GM12878 (cell line): ENCODE measurements around the gene OLFM1. TPM values are rescaled to one million over a fixed set of nuclear protein-coding genes. Genes with fewer than 3 reads are reported as not detected.

Experiments used
- BCL11A ChIP-seq: IDR thresholded peaks from 2 replicates; pipeline ENCODE4 v1.6.1; 2011; ENCODE audit warnings: low read depth, low read length
- E4F1 ChIP-seq: fragments of 450-650 bp; IDR thresholded peaks from 2 replicates; pipeline ENCODE4 v1.6.1; 2018; ENCODE audit warnings: borderline replicate concordance, mild to moderate bottlenecking; ENCODE audit not compliant: partially characterized antibody
- EGR1 ChIP-seq, 2 experiments: IDR thresholded peaks; 1 replicate in 1 of 2; 2 replicates in 1 of 2; pipeline ENCODE4 v1.6.1; 2011 to 2012; ENCODE audit warnings: low read depth in 2 of 2, low read length in 2 of 2, borderline replicate concordance in 1 of 2, mild to moderate bottlenecking in 1 of 2, moderate library complexity in 1 of 2
- IRF3 ChIP-seq: fragments of 450-650 bp; IDR thresholded peaks from 2 replicates; pipeline ENCODE4 v1.6.1; 2014; ENCODE audit warnings: mild to moderate bottlenecking
- MTA3 ChIP-seq: IDR thresholded peaks from 2 replicates; pipeline ENCODE4 v1.6.1; 2012; ENCODE audit warnings: low read length, inconsistent platforms, borderline replicate concordance
- NFYA ChIP-seq: IDR thresholded peaks from 2 replicates; pipeline ENCODE4 v1.6.1; 2011; ENCODE audit warnings: low read depth, mild to moderate bottlenecking, low read length, improper control_type of control experiment, borderline replicate concordance
- NR2C2 ChIP-seq: IDR thresholded peaks from 2 replicates; pipeline ENCODE4 v1.6.1; 2011; ENCODE audit warnings: borderline replicate concordance, low read depth; ENCODE audit not compliant: control insufficient read depth, insufficient read length
- POLR2AphosphoS2 ChIP-seq: IDR thresholded peaks from 2 replicates; pipeline ENCODE4 v1.6.1; 2011; ENCODE audit warnings: low read depth, mild to moderate bottlenecking, low read length, improper control_type of control experiment, moderate library complexity
- RUNX3 ChIP-seq: IDR thresholded peaks from 2 replicates; pipeline ENCODE4 v1.6.1; 2012; ENCODE audit warnings: low read length, inconsistent platforms
- SIN3A ChIP-seq: IDR thresholded peaks from 2 replicates; pipeline ENCODE4 v1.6.1; 2012; ENCODE audit warnings: low read depth, low read length, improper control_type of control experiment
- SREBF1 ChIP-seq: IDR thresholded peaks from 2 replicates; pipeline ENCODE4 v1.6.1; 2012; ENCODE audit warnings: mild to moderate bottlenecking, low read length
- ZNF217 ChIP-seq: fragments of 450-650 bp; IDR thresholded peaks from 2 replicates; pipeline ENCODE4 v1.6.1; 2017; ENCODE audit warnings: antibody characterized with exemption, mild to moderate bottlenecking
- polyA plus RNA-seq, 11 experiments: library from polyadenylated mRNA; depleted of rRNA in 4 of 11; unstranded in 6 of 11; stranded (reverse) in 5 of 11; fragments of >200 nt; fragmentation: Nextera tagmentation in 4 of 11; fragmentation: Illumina TruSeq in 1 of 11; extraction: Ambion mirVana in 4 of 11; extraction: Trizol in 1 of 11; gene quantifications; 1 replicate in 1 of 11; 2 replicates in 10 of 11; pipeline versions ENCODE4 v1.2.1 to v1.2.3, GENCODE V29; 2011 to 2016; ENCODE audit warnings: inconsistent platforms in 2 of 11, missing spikeins in 2 of 11, low read depth in 1 of 11
- total RNA-seq, 4 experiments: library from RNA; depleted of rRNA in 3 of 4; stranded (reverse); fragments of >200 nt in 3 of 4; fragmentation: Illumina TruSeq in 1 of 4; extraction: Trizol in 1 of 4; gene quantifications; 2 replicates each; pipeline versions ENCODE4 v1.2.1 to v1.2.3, GENCODE V29; 2013 to 2021

OLFM1 gene
- total and polyA plus RNA-seq, 10 of the 15 experiments (the other 5 are each of a cell fraction or from before 2014, with no cell fraction given) = not detected

GRCh38 chr9:135164036-135164435 is 76.6 kb downstream of the OLFM1 start (continued):
- TF ChIP-seq IRF3 (no peak), ZNF217 (no peak), BCL11A (no peak), E4F1 (no peak), SIN3A (no peak), POLR2AphosphoS2 (no peak), NR2C2 (no peak), RUNX3 (no peak), MTA3 (no peak), SREBF1 (no peak), EGR1 (IDR thresholded peaks at IDR 0.05; ENCODE audit: borderline replicate concordance in 1 of 2, low read depth in 2 of 2, low read length in 2 of 2) (no peak), NFYA (no peak)
